ENCODE results near the gene UMODL1.

Gene UMODL1

DNA sequence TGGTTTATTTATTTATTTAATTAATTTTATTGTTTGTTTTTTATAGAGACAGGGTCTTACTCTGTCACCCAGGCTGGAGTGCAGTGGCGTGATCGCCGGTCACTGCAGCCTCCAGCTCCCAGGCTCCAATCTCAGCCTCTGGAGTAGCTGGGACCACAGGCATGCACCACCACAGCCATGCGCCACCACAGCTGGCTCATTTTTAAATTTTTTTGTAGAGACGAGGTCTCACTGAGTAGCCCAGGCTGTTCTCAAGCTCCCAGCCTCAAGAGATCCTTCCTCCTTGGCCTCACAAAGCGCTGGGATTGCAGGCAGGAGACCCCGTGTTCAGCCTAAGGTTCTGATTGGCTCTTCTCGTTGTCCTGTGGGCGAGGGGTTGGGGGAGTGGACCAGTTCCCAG is 22.1 kb downstream of the UMODL1 start:
- Histone ChIP-seq H3K27me3 (ENCODE audit: insufficient read depth, low read length) (peaks cover 6% of the 10 kb centered on the region), H2AFZ (ENCODE audit: low read depth, low read length) (no peak overlapping the region), H3K36me3 (ENCODE audit: insufficient read depth, low read length) (no peaks in the 10 kb centered on the region)

GRCh38 chr21:42093991-42094421 is 22.9 kb downstream of the UMODL1 start:
- Histone ChIP-seq H3K9me3 (ENCODE audit: low read length) (no peaks in the 10 kb centered on the region), H3K27me3 (ENCODE audit: insufficient read depth, low read length) (peaks cover 5% of the 10 kb centered on the region), H2AFZ (ENCODE audit: low read depth, low read length) (no peak overlapping the region), H3K4me1 (ENCODE audit: insufficient read depth, low read length) (peaks cover 2% of the 10 kb centered on the region), H3K36me3 (ENCODE audit: insufficient read depth, low read length) (no peaks in the 10 kb centered on the region), H3K4me3 (ENCODE audit: low read length) (no peak overlapping the region)

More for the DNA sequence above, 22.1 kb downstream of the UMODL1 start:
- Histone ChIP-seq H3K4me1 (ENCODE audit: insufficient read depth, low read length) (peaks cover 2% of the 10 kb centered on the region), H3K4me3 (ENCODE audit: low read length) (no peak overlapping the region), H3K9me3 (ENCODE audit: low read length) (no peaks in the 10 kb centered on the region)

GRCh38 chr21:42094811-42095210 is 23.7 kb downstream of the UMODL1 start:
- no peaks in the 10 kb centered on the region for H3K36me3 ChIP-seq (ENCODE audit: insufficient read depth, low read length)
- peaks cover 2% of the 10 kb centered on the region for H3K4me1 ChIP-seq (ENCODE audit: insufficient read depth, low read length)
- H3K9me3 ChIP-seq (ENCODE audit: low read length) = no peaks in the 10 kb centered on the region
- peaks cover 2% of the 10 kb centered on the region for H3K27me3 ChIP-seq (ENCODE audit: insufficient read depth, low read length)
- no peak overlapping the region for H2AFZ ChIP-seq (ENCODE audit: low read depth, low read length)
- H3K4me3 ChIP-seq (ENCODE audit: low read length) = no peak overlapping the region

DNA sequence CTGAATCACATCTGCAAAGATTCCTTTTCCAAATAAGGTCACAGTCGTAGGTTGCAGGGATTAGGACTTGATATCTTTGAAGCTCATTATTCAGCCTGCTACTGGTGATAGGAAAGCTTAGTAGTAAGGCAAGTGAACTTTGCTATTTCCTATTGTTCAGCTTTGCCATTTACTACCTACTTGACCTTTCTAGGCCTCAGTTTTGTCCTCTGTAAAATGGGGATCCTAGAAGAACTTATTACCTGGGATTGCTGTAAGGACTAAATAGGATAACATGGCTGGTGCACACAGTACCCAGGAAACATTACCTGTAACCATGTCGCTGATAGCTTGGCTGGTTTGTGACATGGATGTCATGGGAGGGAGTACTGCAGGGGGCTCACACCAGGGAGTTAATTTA is 24.5 kb downstream of the UMODL1 start:
- Histone ChIP-seq H3K4me3 (ENCODE audit: low read length) (no peak overlapping the region), H3K27me3 (ENCODE audit: insufficient read depth, low read length) (no peaks in the 10 kb centered on the region), H3K36me3 (ENCODE audit: insufficient read depth, low read length) (no peaks in the 10 kb centered on the region), H3K9me3 (ENCODE audit: low read length) (no peaks in the 10 kb centered on the region), H2AFZ (ENCODE audit: low read depth, low read length) (no peak overlapping the region), H3K4me1 (ENCODE audit: insufficient read depth, low read length) (peaks cover 2% of the 10 kb centered on the region)

DNA sequence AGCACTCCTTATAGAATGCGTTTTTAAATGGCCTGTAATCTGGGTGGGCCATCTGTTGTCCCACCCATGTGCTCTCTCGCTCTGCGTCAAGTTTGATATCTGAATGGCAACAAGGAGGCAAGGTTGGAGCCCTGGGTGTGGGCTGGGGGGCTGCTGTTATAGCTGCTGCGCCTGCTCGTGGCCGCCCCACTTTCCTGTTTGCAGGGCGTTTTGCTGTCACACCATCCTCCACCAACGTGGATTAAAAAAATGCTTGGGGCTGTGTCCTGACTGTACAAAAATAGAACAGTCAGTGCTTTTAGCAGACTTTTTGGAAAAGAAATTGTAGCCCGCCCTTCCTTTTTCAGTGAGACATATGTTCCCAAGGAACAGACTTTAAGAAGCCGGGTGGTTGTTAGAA is 25.4 kb downstream of the UMODL1 start:
- H3K4me3 ChIP-seq (ENCODE audit: low read length) = no peak overlapping the region
- no peaks in the 10 kb centered on the region for H3K9me3 ChIP-seq (ENCODE audit: low read length)
- no peak overlapping the region for H2AFZ ChIP-seq (ENCODE audit: low read depth, low read length)
- H3K4me1 ChIP-seq (ENCODE audit: insufficient read depth, low read length) = peaks cover 2% of the 10 kb centered on the region
- H3K36me3 ChIP-seq (ENCODE audit: insufficient read depth, low read length) = no peaks in the 10 kb centered on the region
- H3K27me3 ChIP-seq (ENCODE audit: insufficient read depth, low read length) = no peaks in the 10 kb centered on the region

DNA sequence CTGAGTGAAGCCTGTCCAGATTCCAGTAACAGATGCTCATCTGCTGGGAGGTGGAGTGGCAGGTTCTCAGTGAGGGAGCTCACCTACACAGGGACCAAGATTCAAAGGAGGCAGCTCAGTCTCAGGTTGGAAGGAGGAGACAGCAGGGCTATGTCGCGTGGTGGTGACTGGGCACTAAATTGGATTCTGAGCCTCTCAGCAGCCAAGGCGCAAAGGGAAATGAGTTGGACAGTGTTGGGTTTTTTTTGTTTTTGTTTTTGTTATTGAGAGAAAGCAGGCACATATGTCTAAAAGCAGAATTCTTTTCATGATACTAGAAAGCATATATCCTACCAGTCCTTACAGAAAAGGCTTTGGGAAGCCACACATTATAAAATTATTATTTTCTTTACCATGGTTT is 26.2 kb downstream of the UMODL1 start:
- no peak overlapping the region for H3K4me3 ChIP-seq (ENCODE audit: low read length)
- no peak overlapping the region for H2AFZ ChIP-seq (ENCODE audit: low read depth, low read length)
- peaks cover 2% of the 10 kb centered on the region for H3K27me3 ChIP-seq (ENCODE audit: insufficient read depth, low read length)
- no peaks in the 10 kb centered on the region for H3K9me3 ChIP-seq (ENCODE audit: low read length)
- no peaks in the 10 kb centered on the region for H3K36me3 ChIP-seq (ENCODE audit: insufficient read depth, low read length)
- peaks cover 2% of the 10 kb centered on the region for H3K4me1 ChIP-seq (ENCODE audit: insufficient read depth, low read length)

GRCh38 chr21:42097860-42098454 is 26.8 kb downstream of the UMODL1 start:
- no peak overlapping the region for H2AFZ ChIP-seq (ENCODE audit: low read depth, low read length)
- peaks cover 2% of the 10 kb centered on the region for H3K4me1 ChIP-seq (ENCODE audit: insufficient read depth, low read length)
- peaks cover 2% of the 10 kb centered on the region for H3K27me3 ChIP-seq (ENCODE audit: insufficient read depth, low read length)
- no peaks in the 10 kb centered on the region for H3K36me3 ChIP-seq (ENCODE audit: insufficient read depth, low read length)
- no peak overlapping the region for H3K4me3 ChIP-seq (ENCODE audit: low read length)
- H3K9me3 ChIP-seq (ENCODE audit: low read length) = no peaks in the 10 kb centered on the region

DNA sequence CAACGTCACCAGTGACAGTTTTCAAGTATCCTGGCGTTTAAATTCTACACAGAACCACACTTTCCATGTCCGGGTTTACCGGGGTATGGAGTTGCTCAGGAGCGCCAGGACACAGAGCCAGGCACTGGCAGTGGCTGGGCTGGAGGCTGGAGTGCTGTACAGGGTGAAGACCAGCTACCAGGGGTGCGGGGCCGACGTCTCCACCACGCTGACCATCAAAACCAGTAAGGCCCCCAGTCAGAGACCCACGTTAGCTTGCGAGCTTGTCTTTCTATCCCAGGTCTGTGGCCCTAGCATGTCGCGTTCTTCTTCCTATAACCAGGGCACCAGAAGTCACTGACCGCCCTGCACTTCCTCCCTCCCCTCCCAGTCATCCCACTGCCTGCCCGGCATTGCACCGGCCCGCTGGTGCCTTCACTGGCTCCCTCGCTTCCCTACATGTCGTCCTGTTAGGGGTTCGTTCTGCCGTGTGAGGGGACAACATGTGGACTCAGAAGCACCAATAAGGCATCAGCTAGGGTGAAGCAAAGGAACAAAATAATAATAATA is 27.9 kb downstream of the UMODL1 start:
- H3K9me3 ChIP-seq (ENCODE audit: low read length) = no peaks in the 10 kb centered on the region
- no peak overlapping the region for H2AFZ ChIP-seq (ENCODE audit: low read depth, low read length)
- no peaks in the 10 kb centered on the region for H3K36me3 ChIP-seq (ENCODE audit: insufficient read depth, low read length)
- peaks cover 2% of the 10 kb centered on the region for H3K27me3 ChIP-seq (ENCODE audit: insufficient read depth, low read length)
- no peak overlapping the region for H3K4me3 ChIP-seq (ENCODE audit: low read length)
- peaks cover 2% of the 10 kb centered on the region for H3K4me1 ChIP-seq (ENCODE audit: insufficient read depth, low read length)

GRCh38 chr21:42101246-42101645 is 30.1 kb downstream of the UMODL1 start:
- H3K27me3 ChIP-seq (ENCODE audit: insufficient read depth, low read length) = peaks cover 2% of the 10 kb centered on the region
- no peak overlapping the region for H3K4me3 ChIP-seq (ENCODE audit: low read length)
- H2AFZ ChIP-seq (ENCODE audit: low read depth, low read length) = no peak overlapping the region

DNA sequence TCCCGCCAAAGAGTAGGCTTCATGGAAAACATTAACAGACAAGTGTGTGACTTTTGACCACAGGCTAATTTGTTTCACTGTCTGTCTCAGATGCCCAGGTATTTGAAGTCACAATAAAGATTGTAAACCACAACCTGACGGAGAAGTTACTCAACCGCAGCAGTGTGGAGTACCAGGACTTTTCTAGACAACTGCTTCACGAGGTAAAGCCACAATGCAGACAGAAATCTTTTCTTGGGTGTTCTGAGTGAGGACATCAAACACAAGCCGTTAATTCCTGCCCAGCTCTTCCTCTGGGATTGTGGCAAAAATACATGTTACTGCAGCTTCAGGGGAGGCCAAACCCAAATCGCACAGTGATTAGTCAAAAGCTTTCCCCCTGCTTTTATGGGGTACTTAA is 31.0 kb downstream of the UMODL1 start:
- Histone ChIP-seq H3K27me3 (ENCODE audit: insufficient read depth, low read length) (peaks cover 2% of the 10 kb centered on the region), H3K4me3 (ENCODE audit: low read length) (no peak overlapping the region), H3K9me3 (ENCODE audit: low read length) (no peaks in the 10 kb centered on the region), H3K36me3 (ENCODE audit: insufficient read depth, low read length) (no peaks in the 10 kb centered on the region), H3K4me1 (ENCODE audit: insufficient read depth, low read length) (peaks cover 2% of the 10 kb centered on the region), H2AFZ (ENCODE audit: low read depth, low read length) (no peak overlapping the region)

More at GRCh38 chr21:42101246-42101645, 30.1 kb downstream of the UMODL1 start:
- Histone ChIP-seq H3K4me1 (ENCODE audit: insufficient read depth, low read length) (peaks cover 2% of the 10 kb centered on the region), H3K9me3 (ENCODE audit: low read length) (no peaks in the 10 kb centered on the region), H3K36me3 (ENCODE audit: insufficient read depth, low read length) (no peaks in the 10 kb centered on the region)

DNA sequence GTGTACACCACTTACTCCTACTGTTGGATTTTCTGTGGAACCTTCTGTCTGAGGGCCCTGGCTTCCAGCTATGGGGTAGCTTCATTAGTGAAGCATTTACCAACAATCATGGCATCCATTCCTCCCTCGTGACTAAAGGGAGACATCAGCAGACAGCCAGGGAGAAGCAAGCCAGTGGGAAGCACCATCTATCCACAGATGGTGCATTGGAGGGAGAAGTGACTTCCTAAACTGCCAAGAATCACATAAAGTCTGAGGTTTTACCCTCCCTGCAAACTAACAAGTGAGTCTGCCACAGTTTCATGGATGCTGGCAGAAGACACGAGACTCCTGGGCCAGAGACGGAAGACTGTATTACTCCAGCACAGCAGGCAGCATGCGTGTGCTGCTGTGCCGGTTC is 31.4 kb downstream of the UMODL1 start:
- Histone ChIP-seq H3K4me3 (ENCODE audit: low read length) (no peak overlapping the region), H3K27me3 (ENCODE audit: insufficient read depth, low read length) (peaks cover 2% of the 10 kb centered on the region), H3K4me1 (ENCODE audit: insufficient read depth, low read length) (peaks cover 2% of the 10 kb centered on the region), H2AFZ (ENCODE audit: low read depth, low read length) (no peak overlapping the region), H3K9me3 (ENCODE audit: low read length) (no peaks in the 10 kb centered on the region), H3K36me3 (ENCODE audit: insufficient read depth, low read length) (no peaks in the 10 kb centered on the region)

DNA sequence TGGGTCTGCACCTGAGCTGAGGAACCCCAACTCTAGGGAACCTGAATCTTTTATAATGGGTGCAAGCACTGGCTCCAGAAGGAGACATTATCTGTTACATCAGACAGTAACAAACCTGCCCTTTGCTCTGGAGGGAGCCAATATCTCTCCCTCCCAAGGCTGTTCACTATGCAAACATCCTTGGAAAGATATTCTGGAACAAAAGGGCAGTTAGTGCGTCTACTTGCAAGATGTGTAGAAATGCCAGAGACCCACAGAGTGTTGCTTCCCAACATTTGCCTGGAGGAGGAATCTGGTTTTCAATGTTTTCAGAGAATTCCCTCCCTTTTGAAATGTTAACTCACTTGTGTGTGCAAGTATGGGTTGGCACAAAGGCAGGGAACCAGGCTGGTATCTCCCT is 31.9 kb downstream of the UMODL1 start:
- Histone ChIP-seq H3K4me3 (ENCODE audit: low read length) (no peak overlapping the region), H3K9me3 (ENCODE audit: low read length) (no peaks in the 10 kb centered on the region), H2AFZ (ENCODE audit: low read depth, low read length) (no peak overlapping the region), H3K27me3 (ENCODE audit: insufficient read depth, low read length) (peaks cover 2% of the 10 kb centered on the region), H3K4me1 (ENCODE audit: insufficient read depth, low read length) (no peaks in the 10 kb centered on the region), H3K36me3 (ENCODE audit: insufficient read depth, low read length) (no peaks in the 10 kb centered on the region)

DNA sequence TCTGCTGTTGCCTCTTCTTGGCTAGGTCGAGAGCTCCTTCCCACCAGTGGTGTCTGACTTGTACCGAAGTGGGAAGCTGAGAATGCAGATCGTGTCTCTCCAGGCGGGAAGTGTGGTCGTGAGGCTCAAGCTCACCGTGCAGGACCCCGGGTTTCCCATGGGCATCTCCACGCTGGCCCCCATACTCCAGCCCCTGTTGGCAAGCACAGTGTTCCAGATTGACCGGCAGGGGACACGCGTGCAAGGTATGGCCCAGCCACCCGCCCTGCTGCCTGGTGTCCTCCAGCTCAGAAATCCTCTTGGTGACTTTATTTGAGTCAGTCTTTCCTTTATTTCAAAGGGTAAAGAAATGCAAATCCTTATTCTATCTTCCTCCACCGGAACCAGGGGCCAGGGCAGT is 32.7 kb downstream of the UMODL1 start:
- H3K9me3 ChIP-seq (ENCODE audit: low read length) = no peaks in the 10 kb centered on the region
- H3K4me1 ChIP-seq (ENCODE audit: insufficient read depth, low read length) = no peaks in the 10 kb centered on the region
- no peaks in the 10 kb centered on the region for H3K36me3 ChIP-seq (ENCODE audit: insufficient read depth, low read length)
- H3K27me3 ChIP-seq (ENCODE audit: insufficient read depth, low read length) = peaks cover 2% of the 10 kb centered on the region
- H3K4me3 ChIP-seq (ENCODE audit: low read length) = no peak overlapping the region
- H2AFZ ChIP-seq (ENCODE audit: low read depth, low read length) = no peak overlapping the region

Measured in neuron (in vitro differentiated cells).